GM13977 (cell line): ENCODE measurements around the gene BPIFB1.

Source experiments
- DNase-seq: peaks from one replicate; pipeline ENCODE4 v3.0.0; 2012; ENCODE audit warnings: low spot score
- CTCF ChIP-seq: IDR thresholded peaks from 2 replicates; pipeline ENCODE4 v1.5.1; 2012; ENCODE audit warnings: mild to moderate bottlenecking, control low read depth; ENCODE audit not compliant: insufficient read depth; ENCODE audit errors: extremely low read depth, missing control alignments
- in situ Hi-C: fragments of 300-500 bp; cut with MboI; formaldehyde crosslinking; loops from one replicate; pipeline ENCODE4 v1.12.0; 2022; ENCODE audit warnings: low sequenced_read_pairs, low pct_unique_long_range_greater_than_20kb, mixed read lengths, inconsistent platforms; ENCODE audit not compliant: unreplicated experiment

BPIFB1 gene

GRCh38 chr20:33301192-33301930, 18.3 kb downstream of the BPIFB1 start:
- in situ Hi-C loops, result no loop called here
- TF ChIP-seq CTCF, result no peak
- no peak for DNase-seq

GRCh38 chr20:33303595-33303994, 20.6 kb downstream of the BPIFB1 start:
- in situ Hi-C loops, result no loop called here
- DNase-seq, result no peak
- TF ChIP-seq CTCF, result no peak

GRCh38 chr20:33304046-33304445, 21.0 kb downstream of the BPIFB1 start:
- TF ChIP-seq CTCF, result no peak
- DNase-seq, result no peak
- in situ Hi-C loops, result no loop called here

- in situ Hi-C loops, result no loop called here
- no peak for TF ChIP-seq CTCF
- no peak for DNase-seq
These were observed 22.6 kb downstream of the BPIFB1 start for GRCh38 chr20:33305589-33306057.

- in situ Hi-C loops, result no loop called here
These were observed 23.2 kb downstream of the BPIFB1 start for GRCh38 chr20:33306228-33306627.

GRCh38 chr20:33306807-33307206, 23.8 kb downstream of the BPIFB1 start:
- in situ Hi-C loops, result no loop called here
- no peak for TF ChIP-seq CTCF
- no peak for DNase-seq

More at GRCh38 chr20:33306228-33306627, 23.2 kb downstream of the BPIFB1 start:
- no peak for DNase-seq
- no peak for TF ChIP-seq CTCF
